GM19452 (cell line): ENCODE measurements around the gene SLC35E1.
"Not testable (repeated sequence)": the region's sequence is repeated elsewhere in the genome, so short reads cannot be mapped to it uniquely, and the experiment has no call there.

ENCODE experiments used
- ATAC-seq: cut with Tn5 transposase; IDR thresholded peaks from one replicate; pipeline ENCODE4 v1.9.1; 2021; ENCODE audit not compliant: unreplicated experiment

SLC35E1 gene

GRCh38 chr19:16559780-16560276 lies 12.4 kb downstream of the SLC35E1 start:
- no peak for ATAC-seq

GRCh38 chr19:16554776-16555175 lies 17.4 kb downstream of the SLC35E1 start:
- ATAC-seq: no peak

GRCh38 chr19:16551902-16552301 lies 20.3 kb downstream of the SLC35E1 start:
- ATAC-seq: not testable (repeated sequence)

- no peak for ATAC-seq
Observed at GRCh38 chr19:16548956-16549355, 23.3 kb downstream of the SLC35E1 start.

- ATAC-seq: no peak
Observed at GRCh38 chr19:16544473-16545231, 27.6 kb downstream of the SLC35E1 start.

- ATAC-seq: not testable (repeated sequence)
Observed at GRCh38 chr19:16543734-16544133, 28.5 kb downstream of the SLC35E1 start.

GRCh38 chr19:16542910-16543472 lies 29.2 kb downstream of the SLC35E1 start:
- ATAC-seq: no peak

GRCh38 chr19:16542045-16542909 lies 29.9 kb downstream of the SLC35E1 start, which contains the start of gene CHERP:
Gene CHERP, minus strand, starts transcription at chr19:16542437. Its CDS starts 59 bp downstream, at chr19:16542378.
- ATAC-seq: peak; percentile 73

- ATAC-seq: no peak
Observed at GRCh38 chr19:16541526-16542044, 30.6 kb downstream of the SLC35E1 start.

GRCh38 chr19:16540948-16541347 lies 31.3 kb downstream of the SLC35E1 start:
- ATAC-seq: no peak

- no peak for ATAC-seq
Observed at GRCh38 chr19:16537111-16537510, 35.1 kb downstream of the SLC35E1 start.

GRCh38 chr19:16536130-16536529 lies 36.1 kb downstream of the SLC35E1 start:
- ATAC-seq: no peak

- ATAC-seq: no peak
Observed at GRCh38 chr19:16535381-16535780, 36.8 kb downstream of the SLC35E1 start.

- ATAC-seq: no peak
Observed at GRCh38 chr19:16532440-16533234, 39.6 kb downstream of the SLC35E1 start.

GRCh38 chr19:16531380-16531669 lies 40.9 kb downstream of the SLC35E1 start:
- ATAC-seq: no peak

- ATAC-seq: no peak
Observed at GRCh38 chr19:16530540-16531379, 41.5 kb downstream of the SLC35E1 start.

- ATAC-seq: no peak
Observed at GRCh38 chr19:16529466-16530144, 42.6 kb downstream of the SLC35E1 start.

- ATAC-seq: no peak
Observed at GRCh38 chr19:16527971-16528521, 44.2 kb downstream of the SLC35E1 start.
